Cerebellar nuclear complex (tissue), 1 donor: Measurements from ENCODE around the gene NUDT19.
A peak's percentile ranks its signal among the peaks of the same experiment; 100 is the strongest.
"Not testable (repeated sequence)": the region's sequence is repeated elsewhere in the genome, so short reads cannot be mapped to it uniquely, and the experiment has no call there.

Experiments used
- DNase-seq, 2 experiments: peaks; one replicate each; lab custom pipeline; 2025; lab: John Stamatoyannopoulos, UW

Gene NUDT19

GRCh38 chr19:32691291-32691951 is at the start of gene NUDT19:
TSS of gene NUDT19 (plus strand) at chr19:32691821. CDS start at chr19:32691961, 140 bp downstream.
- DNase-seq = peak in 1 of 2 experiments; percentile 6

- DNase-seq = no peak
Measured at GRCh38 chr19:32642771-32643170, 48.9 kb upstream of the NUDT19 start.

GRCh38 chr19:32646556-32646955 is 45.1 kb upstream of the NUDT19 start:
- no peak for DNase-seq

GRCh38 chr19:32647361-32647760 is 44.3 kb upstream of the NUDT19 start:
- DNase-seq = no peak

- DNase-seq = no peak
Measured at GRCh38 chr19:32649751-32650150, 41.9 kb upstream of the NUDT19 start.

GRCh38 chr19:32650671-32651070 is 41.0 kb upstream of the NUDT19 start:
- no peak for DNase-seq

- no peak for DNase-seq
Measured at GRCh38 chr19:32651729-32652140, 39.9 kb upstream of the NUDT19 start.

GRCh38 chr19:32652331-32652730 is 39.3 kb upstream of the NUDT19 start:
- DNase-seq = not testable (repeated sequence)

- no peak for DNase-seq
Measured at GRCh38 chr19:32652894-32653598, 38.6 kb upstream of the NUDT19 start.

GRCh38 chr19:32653599-32653915 is 38.1 kb upstream of the NUDT19 start:
- no peak for DNase-seq

GRCh38 chr19:32656379-32656778 is 35.2 kb upstream of the NUDT19 start:
- not testable (repeated sequence) for DNase-seq

GRCh38 chr19:32658075-32658474 is 33.5 kb upstream of the NUDT19 start:
- no peak for DNase-seq

GRCh38 chr19:32658527-32658926 is 33.1 kb upstream of the NUDT19 start:
- DNase-seq = no peak

GRCh38 chr19:32661318-32661717 is 30.3 kb upstream of the NUDT19 start:
- DNase-seq = no peak

GRCh38 chr19:32662186-32662585 is 29.4 kb upstream of the NUDT19 start:
- no peak for DNase-seq

- DNase-seq = no peak
Measured at GRCh38 chr19:32666084-32666483, 25.5 kb upstream of the NUDT19 start.

GRCh38 chr19:32669310-32669709 is 22.3 kb upstream of the NUDT19 start:
- DNase-seq = peak in 1 of 2 experiments; percentile 28

- no peak for DNase-seq
Measured at GRCh38 chr19:32671883-32672593, 19.6 kb upstream of the NUDT19 start.

- DNase-seq = no peak
Measured at GRCh38 chr19:32672841-32673240, 18.8 kb upstream of the NUDT19 start.

- DNase-seq = no peak
Measured at GRCh38 chr19:32673573-32673972, 18.0 kb upstream of the NUDT19 start.

GRCh38 chr19:32674153-32674930 is 17.3 kb upstream of the NUDT19 start:
- DNase-seq = no peak
